Astrocyte of the cerebellum (primary cell): ENCODE data around the gene C4BPA.

ENCODE experiments used
- DNase-seq: peaks from one replicate; pipeline ENCODE4 v3.0.0-alpha.2; 2011; ENCODE audit warnings: low read depth
- H3K4me3 ChIP-seq: 2 replicates; pipeline ENCODE4 v1.5.1; 2011; ENCODE audit warnings: mild to moderate bottlenecking, low read depth, low read length, moderate library complexity
- CTCF ChIP-seq: IDR thresholded peaks from 2 replicates; pipeline ENCODE4 v1.5.1; 2012; ENCODE audit warnings: low read length, low read depth, moderate library complexity, mild to moderate bottlenecking; ENCODE audit errors: missing control alignments
- in situ Hi-C: cut with HindIII; loops from 2 replicates; pipeline ENCODE4 v1.10.0; 2017; ENCODE audit warnings: low sequenced_read_pairs

The C4BPA gene

DNA sequence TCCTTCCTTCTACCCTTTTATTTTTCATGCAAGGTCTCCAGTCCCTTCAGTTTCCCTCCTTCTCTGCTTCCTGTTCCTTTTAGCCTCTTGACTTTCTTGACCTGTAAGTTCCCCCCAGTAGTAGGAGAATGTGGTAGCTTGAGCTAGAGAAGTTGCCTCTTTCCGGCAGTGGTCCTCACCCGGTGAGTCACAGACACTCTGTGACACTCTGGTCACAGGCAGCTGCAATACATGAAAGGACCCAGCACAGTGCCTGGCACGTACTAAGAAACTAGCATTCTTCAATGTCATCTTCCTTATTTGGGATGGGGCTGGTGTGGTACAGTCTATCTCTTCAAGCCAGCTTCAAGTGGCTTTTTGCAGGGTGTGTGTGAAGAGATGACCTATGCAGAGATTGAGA lies 35.0 kb upstream of the C4BPA start:
- in situ Hi-C loops, result no loop called here
- no peak for DNase-seq

DNA sequence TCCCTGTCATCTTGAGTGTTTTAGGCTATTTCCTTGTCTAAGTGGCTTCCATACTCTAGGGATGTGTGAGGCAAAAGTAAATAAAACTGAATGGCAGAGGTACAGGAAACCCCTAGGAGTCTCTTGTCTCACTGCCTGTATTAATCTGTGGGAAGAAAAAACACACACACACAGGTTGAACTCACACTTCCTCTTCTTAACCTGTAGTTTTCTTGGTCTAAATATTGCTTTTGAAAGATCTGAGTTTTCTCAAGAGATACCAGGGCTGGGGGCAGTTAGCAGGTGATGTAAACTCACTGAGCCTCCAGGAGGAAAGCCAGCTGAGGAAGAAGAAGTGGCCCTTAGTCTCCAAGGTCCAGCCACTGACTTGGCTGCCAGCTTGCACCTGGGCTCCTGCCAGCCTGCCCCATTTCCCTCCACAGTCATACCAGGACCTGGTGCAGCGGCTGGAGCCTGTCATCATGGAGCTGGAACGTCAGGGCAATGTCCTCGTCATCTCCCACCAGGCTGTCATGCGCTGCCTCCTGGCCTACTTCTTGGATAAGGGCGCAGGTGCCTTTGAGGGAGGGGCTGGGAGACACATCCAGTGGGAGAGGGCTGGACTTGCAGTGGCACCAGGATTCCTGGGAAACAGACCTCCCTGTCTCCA lies 34.1 kb upstream of the C4BPA start:
- no peak for DNase-seq
- in situ Hi-C loops, result no loop called here
- no peak for TF ChIP-seq CTCF
- H3K4me3 ChIP-seq, result no peak overlapping the region

More for the DNA sequence above, 35.0 kb upstream of the C4BPA start:
- TF ChIP-seq CTCF, result no peak
- H3K4me3 ChIP-seq, result no peak overlapping the region

- DNase-seq, result no peak
- in situ Hi-C loops, result no loop called here
- no peak for TF ChIP-seq CTCF
- no peak overlapping the region for H3K4me3 ChIP-seq
These were observed 33.2 kb upstream of the C4BPA start for GRCh38 chr1:207070811-207071210.

DNA sequence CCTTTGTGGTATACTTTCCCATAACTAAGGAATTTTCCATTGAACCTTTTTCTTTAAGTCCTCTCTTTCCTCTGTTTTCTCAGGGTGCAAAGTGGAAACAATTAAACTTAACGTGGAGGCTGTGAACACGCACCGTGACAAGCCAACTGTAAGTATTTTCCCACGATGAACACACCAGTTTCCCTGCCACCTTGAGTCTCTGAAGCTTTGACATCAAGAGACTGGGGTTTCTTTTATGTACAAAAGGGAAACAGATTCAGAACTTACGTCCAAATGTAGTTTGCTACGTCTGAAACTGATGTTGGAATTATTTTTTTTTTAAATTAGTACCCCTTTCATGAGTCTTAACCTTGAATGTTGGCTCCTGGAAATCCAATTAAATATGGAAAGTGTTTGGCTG lies 32.6 kb upstream of the C4BPA start:
- no peak for DNase-seq
- TF ChIP-seq CTCF, result no peak
- in situ Hi-C loops, result no loop called here
- H3K4me3 ChIP-seq, result no peak overlapping the region

- no peak for DNase-seq
- no peak overlapping the region for H3K4me3 ChIP-seq
- no peak for TF ChIP-seq CTCF
- in situ Hi-C loops, result no loop called here
These were observed 31.8 kb upstream of the C4BPA start for GRCh38 chr1:207072233-207072632.

DNA sequence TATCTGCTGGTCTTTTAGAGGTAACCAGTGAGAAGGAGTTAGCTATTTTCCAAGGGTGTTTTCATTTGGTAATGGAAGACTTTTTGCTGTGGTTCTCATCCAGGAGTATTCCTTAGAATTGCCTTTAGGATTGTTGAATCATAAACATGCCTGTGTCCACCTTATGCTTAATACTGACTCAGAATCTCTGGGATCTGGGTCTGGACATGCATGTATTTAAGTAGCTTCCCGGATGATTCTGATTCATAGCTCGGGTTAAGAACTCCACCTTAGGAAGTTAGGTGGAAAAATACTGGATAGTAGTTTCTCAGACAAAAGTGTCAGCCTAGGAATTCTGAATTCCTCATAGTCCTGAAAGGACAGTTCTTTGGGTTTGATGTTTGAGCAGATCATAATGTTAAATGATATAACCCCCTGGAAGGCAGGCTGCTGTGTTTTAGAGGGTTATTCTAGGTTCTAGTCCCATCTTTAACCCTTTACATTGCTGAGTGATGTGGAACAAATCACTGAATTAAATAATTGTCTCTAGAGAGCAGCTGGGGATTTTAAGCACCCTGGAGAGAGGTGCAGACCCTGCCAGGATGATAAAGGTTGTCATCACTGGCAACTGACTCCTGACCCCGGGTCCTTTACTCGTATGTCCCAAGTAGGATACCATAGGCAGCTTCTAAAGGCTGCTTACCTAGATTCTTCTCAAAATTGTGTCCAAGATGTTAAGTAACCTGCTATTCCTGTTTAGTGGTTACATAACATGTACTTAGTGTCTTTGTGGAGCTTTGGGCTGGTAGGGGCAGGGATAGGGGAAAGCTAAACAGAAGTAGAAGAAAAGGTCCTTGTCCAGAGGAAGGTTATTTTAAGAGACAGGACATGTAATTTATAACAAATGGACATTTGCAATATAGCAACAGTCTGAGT lies 29.9 kb upstream of the C4BPA start:
- no peak for TF ChIP-seq CTCF
- no peak overlapping the region for H3K4me3 ChIP-seq
- in situ Hi-C loops, result no loop called here
- no peak for DNase-seq
